Spleen (tissue), 11 donors: ENCODE data around the gene LRRC8E. TPM values are rescaled to one million over a fixed set of nuclear protein-coding genes. Genes with fewer than 3 reads are reported as not detected.

Source experiments
- DNase-seq: peaks from one replicate; pipeline ENCODE4 v3.0.0-alpha.2; 2020
- H3K27ac ChIP-seq, 8 donors: fragments of 200-600 bp; sonication (generic) in 7 of 8; 1 replicate in 4 of 8; 2 replicates in 4 of 8; pipeline versions ENCODE4 v1.5.0 to v1.8.0; 2016 to 2021; ENCODE audit warnings: inconsistent platforms in 4 of 8, mild to moderate bottlenecking in 4 of 8, moderate library complexity in 1 of 8
- H3K27me3 ChIP-seq, 7 donors: fragments of 200-600 bp; sonication (generic) in 6 of 7; replicated peaks in 1 of 7; 1 replicate in 4 of 7; 2 replicates in 3 of 7; pipeline versions ENCODE4 v1.5.0 to v1.8.0; 2016 to 2021; ENCODE audit warnings: inconsistent platforms in 3 of 7, mild to moderate bottlenecking in 1 of 7
- H3K36me3 ChIP-seq, 6 donors: fragments of 200-600 bp; sonication (generic) in 5 of 6; 1 replicate in 4 of 6; 2 replicates in 2 of 6; pipeline versions ENCODE4 v1.5.0 to v1.8.0; 2016 to 2021; ENCODE audit warnings: inconsistent platforms in 2 of 6
- H3K4me1 ChIP-seq, 6 donors: fragments of 200-600 bp; sonication (generic) in 5 of 6; 1 replicate in 3 of 6; 2 replicates in 3 of 6; pipeline versions ENCODE4 v1.5.0 to v1.8.0; 2016 to 2021; ENCODE audit warnings: inconsistent platforms in 3 of 6
- H3K4me3 ChIP-seq, 8 donors: fragments of 200-600 bp; sonication (generic) in 7 of 8; 1 replicate in 4 of 8; 2 replicates in 4 of 8; pipeline versions ENCODE4 v1.5.0 to v1.8.0; 2016 to 2021; ENCODE audit warnings: inconsistent platforms in 4 of 8, mild to moderate bottlenecking in 4 of 8, moderate library complexity in 2 of 8
- H3K9me3 ChIP-seq, 8 donors: fragments of 200-600 bp; sonication (generic) in 7 of 8; 1 replicate in 4 of 8; 2 replicates in 4 of 8; pipeline versions ENCODE4 v1.5.0 to v1.8.0; 2016 to 2021; ENCODE audit warnings: inconsistent platforms in 4 of 8
- CTCF ChIP-seq, 11 experiments: fragments of 200-600 bp in 7 of 11; fragments of 450-650 bp in 4 of 11; sonication (generic) in 4 of 11; IDR thresholded peaks in 8 of 11; conservative IDR thresholded peaks in 3 of 11; 1 replicate in 7 of 11; 2 replicates in 4 of 11; pipeline versions ENCODE4 v1.4.0 to v1.8.0; 2016 to 2021; ENCODE audit warnings: antibody characterized with exemption in 11 of 11, inconsistent platforms in 4 of 11, mild to moderate bottlenecking in 1 of 11
- POLR2A ChIP-seq, 3 donors: fragments of 450-650 bp; IDR thresholded peaks; one replicate each; pipeline ENCODE4 v1.5.1; 2017; ENCODE audit warnings: antibody characterized with exemption in 3 of 3, mild to moderate bottlenecking in 1 of 3
- POLR2AphosphoS5 ChIP-seq, 3 donors: sonication (generic); formaldehyde crosslinking; IDR thresholded peaks; one replicate each; pipeline ENCODE4 v1.5.1; 2017; ENCODE audit warnings: antibody characterized with exemption in 3 of 3
- WGBS, 5 donors: extraction: QIAGEN DNeasy Blood & Tissue Kit in 3 of 5; methylation state at CpG; one replicate each; pipeline versions ENCODE4 v1.1.5 to v1.1.7; 2013 to 2018; 5-methylcytosine and 5-hydroxymethylcytosine counted together
- intact Hi-C: fragments of 100-400 bp; cut with DNase I; formaldehyde crosslinking; loops from one replicate; pipeline ENCODE4 v1.15.0; 2023; ENCODE audit warnings: low total_unique reads
- polyA plus RNA-seq, 3 donors: library from polyadenylated mRNA; stranded (reverse); fragments of 200-250 nt; gene quantifications; one replicate each; pipeline ENCODE4 v1.2.1, GENCODE V29; 2013
- total RNA-seq, 7 donors: library from RNA; depleted of rRNA in 3 of 7; stranded (reverse); fragments of >200 nt in 3 of 7; fragmentation: NEBNext Ultra II Directional in 4 of 7; extraction: Animal tissue kit (Norgen Biotek cat#: 25700) in 4 of 7; gene quantifications; one replicate each; pipeline versions ENCODE4 v1.1.0 to v1.2.1, GENCODE V29; 2016 to 2021
- donor health status: healthy with polysubstance abuse.
- donor health status: DM: no; HTN: no; CAD: no; lungs with moderate emphysema.
- donor health status: DM: no; HTN: no; CAD: no.
- donor health status: Bipolar disorder and iron deficiency.
- donor health status: healthy.
- donor health status: DM: no; HTN: no; CAD: no.
- donor health status: DM: yes; HTN: yes; CAD: no.

Gene LRRC8E
- total and polyA plus RNA-seq, 10 donors, result 0.08 to 0.37 TPM; not detected in 8

GRCh38 chr19:7933411-7933810 lies 45.1 kb downstream of the LRRC8E start:
- intact Hi-C loops, result no loop called here
- no peaks in the 10 kb centered on the region for H3K9me3 ChIP-seq
- H3K4me1 ChIP-seq, result peaks cover 0 to 64% (median 37%) of the 10 kb centered on the region in 6 donors
- peaks cover 4 to 95% (median 79%) of the 10 kb centered on the region in 6 donors for H3K36me3 ChIP-seq
- 78 to 83% (median 80%) methylated on average over 8 to 14 of the region's 14 CpGs for WGBS, 5 donors
- H3K27ac ChIP-seq, result peak overlapping the region; percentile 32 to 85 (median 78)
- TF ChIP-seq POLR2AphosphoS5 (IDR thresholded peaks at IDR 0.05) (no peak), CTCF (IDR thresholded peaks at IDR 0.05 in 8 of 11, conservative IDR thresholded peaks at IDR 0.05 in 3 of 11) (peak in 9 of 11 experiments; percentile 4 to 58 (median 39))
- peak overlapping the region in 6 of 8 donors; percentile 0 to 56 (median 2) for H3K4me3 ChIP-seq
- H3K27me3 ChIP-seq, result no peaks in the 10 kb centered on the region
- no peak for DNase-seq

- intact Hi-C loops, result no loop called here
- WGBS, 5 donors, result 80 to 89% (median 85%) methylated on average over 45 to 55 of the region's 55 CpGs
- no peak for DNase-seq
Observed at GRCh38 chr19:7933828-7934725, 45.8 kb downstream of the LRRC8E start.

GRCh38 chr19:7934766-7935165 lies 46.5 kb downstream of the LRRC8E start:
- peak overlapping the region in 2 of 8 donors; percentile 2 to 56 for H3K4me3 ChIP-seq
- WGBS, 5 donors, result 78 to 94% (median 90%) methylated on average over 21 of the region's 21 CpGs
- peaks cover 4 to 100% (median 87%) of the 10 kb centered on the region in 6 donors for H3K36me3 ChIP-seq
- intact Hi-C loops, result no loop called here
- peak in 2 of 3 donors; percentile 7 to 39 for TF ChIP-seq POLR2AphosphoS5 (IDR thresholded peaks at IDR 0.05)
- no peak for TF ChIP-seq CTCF (IDR thresholded peaks at IDR 0.05 in 8 of 11, conservative IDR thresholded peaks at IDR 0.05 in 3 of 11)
- H3K4me1 ChIP-seq, result peaks cover 0 to 67% (median 28%) of the 10 kb centered on the region in 6 donors
- no peaks in the 10 kb centered on the region for H3K9me3 ChIP-seq
- H3K27me3 ChIP-seq, result no peaks in the 10 kb centered on the region
- peak overlapping the region in 7 of 8 donors; percentile 2 to 85 (median 79) for H3K27ac ChIP-seq
- no peak for DNase-seq

More at GRCh38 chr19:7933828-7934725, 45.8 kb downstream of the LRRC8E start:
- Histone ChIP-seq H3K27me3 (no peaks in the 10 kb centered on the region), H3K4me1 (peaks cover 0 to 67% (median 34%) of the 10 kb centered on the region in 6 donors), H3K4me3 (peak overlapping the region in 6 of 8 donors; percentile 0 to 56 (median 2)), H3K36me3 (peaks cover 4 to 100% (median 81%) of the 10 kb centered on the region in 6 donors), H3K9me3 (no peaks in the 10 kb centered on the region), H3K27ac (peak overlapping the region; percentile 32 to 85 (median 78))
- TF ChIP-seq CTCF (IDR thresholded peaks at IDR 0.05 in 8 of 11, conservative IDR thresholded peaks at IDR 0.05 in 3 of 11) (peak in 1 of 11 experiments; percentile 19), POLR2A (IDR thresholded peaks at IDR 0.05) (no peak), POLR2AphosphoS5 (IDR thresholded peaks at IDR 0.05) (peak in 2 of 3 donors; percentile 51 to 54)

- intact Hi-C loops, result loop anchor here (10.0 kb wide), 1 partner anchor 64 kb away; the partner anchor contains the start of gene ELAVL1
- TF ChIP-seq CTCF (IDR thresholded peaks at IDR 0.05 in 8 of 11, conservative IDR thresholded peaks at IDR 0.05 in 3 of 11) (no peak), POLR2AphosphoS5 (IDR thresholded peaks at IDR 0.05) (no peak), POLR2A (IDR thresholded peaks at IDR 0.05) (no peak)
- DNase-seq, result no peak
- Histone ChIP-seq H3K4me3 (no peak overlapping the region), H3K27ac (no peak overlapping the region), H3K4me1 (peaks cover 5 to 63% (median 33%) of the 10 kb centered on the region in 6 donors), H3K9me3 (no peaks in the 10 kb centered on the region), H3K27me3 (no peaks in the 10 kb centered on the region), H3K36me3 (peaks cover 0 to 57% (median 46%) of the 10 kb centered on the region in 6 donors)
- 90 to 96% (median 95%) methylated on average over 13 of the region's 13 CpGs for WGBS, 5 donors
Observed at GRCh38 chr19:7940841-7941240, 52.5 kb downstream of the LRRC8E start.
